GM18907 (cell line): ENCODE results near the gene LRIG3.
"Not testable (repeated sequence)": the region's sequence is repeated elsewhere in the genome, so short reads cannot be mapped to it uniquely, and the experiment has no call there.

Source experiments
- ATAC-seq: cut with Tn5 transposase; IDR thresholded peaks from one replicate; pipeline ENCODE4 v1.9.1; 2021; ENCODE audit warnings: mild to moderate bottlenecking, moderate library complexity; ENCODE audit not compliant: unreplicated experiment

Gene LRIG3

DNA sequence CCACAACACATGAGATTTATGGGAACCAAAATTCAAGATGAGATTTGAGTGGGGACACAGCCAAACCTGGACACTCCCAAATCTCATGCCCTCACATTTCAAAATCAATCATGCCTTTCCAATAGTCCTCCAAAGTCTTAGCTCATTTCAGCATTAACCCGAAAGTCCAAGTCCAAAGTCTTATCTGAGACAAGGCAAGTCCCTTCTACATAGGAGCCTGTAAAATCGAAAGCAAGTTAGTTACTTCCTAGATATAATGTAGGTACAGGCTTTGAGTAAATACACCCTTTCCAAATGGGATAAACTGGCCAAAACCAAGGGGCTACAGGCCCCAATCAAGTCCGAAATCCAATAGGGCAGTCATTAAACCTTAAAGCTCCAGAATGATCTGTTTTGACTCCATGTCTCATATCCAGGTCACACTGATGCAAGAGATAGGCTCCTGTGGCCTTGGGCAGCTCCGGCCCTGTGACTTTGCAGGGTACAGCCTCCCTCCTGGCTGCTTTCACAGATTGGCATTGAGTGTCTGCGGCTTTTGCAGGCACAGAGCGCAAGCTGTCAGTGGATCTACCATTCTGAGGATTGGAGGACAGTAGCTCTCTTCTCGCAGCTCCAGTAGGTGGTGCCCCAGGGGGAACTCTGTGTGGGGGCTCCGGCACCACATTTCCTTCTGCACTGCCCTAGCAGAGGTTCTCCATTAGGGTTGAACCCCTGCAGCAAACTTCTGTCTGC is 60.1 kb downstream of the LRIG3 start:
- no peak for ATAC-seq

DNA sequence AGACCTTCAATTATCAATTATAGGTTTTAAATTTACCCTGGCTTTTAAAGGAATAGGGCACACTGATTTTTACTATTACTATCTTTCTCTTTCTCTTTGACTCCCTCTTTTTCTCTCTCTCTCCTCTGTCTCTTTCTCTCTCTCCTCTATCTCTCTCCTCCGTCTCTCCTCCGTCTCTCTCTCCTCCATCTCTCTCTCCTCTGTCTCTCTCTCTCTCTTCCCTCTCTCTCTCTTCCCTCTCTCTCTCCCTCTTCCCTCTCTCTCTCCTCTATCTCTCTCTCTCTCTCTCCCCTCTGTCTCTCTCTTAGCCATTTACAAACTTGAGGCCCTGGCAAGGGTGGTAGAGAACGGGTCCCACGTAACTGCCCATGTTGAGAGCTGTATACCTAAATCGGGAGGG is 62.3 kb downstream of the LRIG3 start:
- ATAC-seq = no peak

DNA sequence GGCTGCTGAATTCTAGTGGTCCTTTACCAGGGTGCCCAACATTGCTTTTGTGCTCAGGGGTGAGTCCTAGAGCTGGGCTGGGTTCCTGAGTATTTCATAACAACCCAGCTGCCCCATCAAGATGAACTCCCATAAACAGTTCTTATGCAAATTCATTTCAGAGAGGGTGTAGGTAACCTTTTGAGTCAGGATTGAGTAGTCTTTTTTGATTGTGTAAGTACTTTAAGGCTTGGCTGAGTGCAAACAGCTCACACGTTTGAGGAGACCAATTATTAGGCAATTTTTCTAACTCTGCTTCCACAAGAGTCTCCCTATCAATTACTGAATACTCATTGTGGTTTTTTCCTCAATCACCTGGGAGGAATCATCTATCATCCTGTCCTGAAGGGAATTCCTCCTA is 63.1 kb downstream of the LRIG3 start:
- not testable (repeated sequence) for ATAC-seq

DNA sequence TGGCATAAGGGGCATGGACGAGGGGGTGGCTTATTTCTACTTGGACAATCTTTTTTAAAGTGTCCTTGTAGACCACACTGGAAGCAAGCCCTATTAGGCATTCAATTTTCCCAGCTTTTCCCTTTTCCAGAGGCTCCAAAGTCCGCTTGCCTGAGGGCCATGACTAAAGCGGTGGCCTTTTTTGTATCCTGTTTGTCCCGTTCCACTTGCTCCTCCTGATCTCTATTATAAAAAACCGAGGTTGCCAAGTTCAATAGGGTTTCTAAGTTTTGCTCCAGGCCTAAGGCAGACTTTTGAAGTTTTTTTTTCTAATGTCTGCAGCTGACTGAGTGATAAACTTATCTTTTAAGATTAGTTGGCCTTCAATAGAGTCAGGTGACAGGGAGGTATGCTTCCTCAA is 64.7 kb downstream of the LRIG3 start:
- not testable (repeated sequence) for ATAC-seq

DNA sequence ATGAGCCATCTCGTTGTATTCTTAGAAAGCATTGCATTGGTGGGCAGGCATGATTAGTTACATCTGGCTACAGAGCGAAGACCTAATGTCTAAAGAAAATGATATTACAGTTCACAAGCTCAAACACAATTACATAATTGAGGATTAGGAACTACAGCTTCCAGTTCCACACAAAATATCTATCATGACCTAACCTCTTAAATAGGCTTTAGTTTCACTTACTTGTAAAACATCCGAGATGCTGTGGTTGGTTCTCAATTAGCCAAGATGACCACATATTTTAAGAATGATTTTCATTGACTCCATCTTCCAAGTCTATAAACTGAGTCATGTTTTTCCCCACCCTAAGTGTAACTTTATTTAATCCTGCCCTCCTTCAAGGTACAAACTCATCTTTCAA is 69.5 kb downstream of the LRIG3 start:
- ATAC-seq = no peak

DNA sequence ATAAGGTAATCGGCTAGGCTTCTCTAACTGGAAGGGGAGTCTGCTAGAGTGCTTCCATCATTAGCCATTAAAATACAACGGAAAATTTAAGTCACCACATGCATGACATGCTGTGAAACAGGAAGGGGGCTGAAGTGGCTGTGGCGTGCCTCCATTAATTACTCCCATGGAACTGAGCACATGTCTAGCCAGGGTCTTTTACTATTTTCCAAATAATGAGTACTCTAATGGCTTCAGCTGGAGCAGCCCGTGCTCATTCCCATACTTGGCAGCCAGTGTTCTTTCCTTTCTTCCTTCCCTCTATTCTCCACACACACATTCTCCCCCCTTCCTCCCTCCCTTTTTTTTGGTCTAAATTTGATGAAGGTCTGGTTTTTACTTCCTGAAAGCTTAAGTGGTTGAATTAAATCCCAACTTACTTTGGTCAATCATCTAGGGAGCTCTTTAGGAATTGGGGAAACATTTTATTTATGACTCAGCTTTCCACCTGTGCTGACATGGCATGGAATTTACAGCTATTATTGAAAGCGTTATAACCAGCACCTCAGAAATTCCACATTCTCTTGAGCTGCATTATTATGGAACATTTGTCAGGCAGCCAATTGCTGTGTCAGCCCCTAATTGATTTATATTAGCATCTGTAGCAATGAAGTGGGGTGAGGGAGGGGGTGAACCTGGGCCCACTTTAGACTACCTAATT is 72.3 kb downstream of the LRIG3 start:
- no peak for ATAC-seq

DNA sequence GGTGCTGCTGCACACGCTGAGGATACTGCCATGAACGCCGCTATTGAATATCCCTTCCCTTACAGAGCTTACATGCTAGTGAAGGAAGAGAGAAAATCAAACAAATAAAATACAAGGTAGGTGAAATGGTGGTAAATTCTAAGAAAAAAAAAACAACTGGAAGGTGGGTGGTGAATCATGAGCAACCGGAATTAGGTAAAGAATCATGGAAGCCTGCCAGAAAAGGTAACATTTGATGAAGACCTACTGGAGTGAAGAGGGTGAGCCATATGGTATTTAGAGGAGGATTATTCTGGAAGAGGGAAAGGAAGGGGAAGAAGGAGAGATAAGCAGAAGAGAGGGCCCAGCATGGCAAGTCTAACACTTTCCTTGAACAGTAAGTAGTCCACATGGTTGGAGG is 76.1 kb downstream of the LRIG3 start:
- no peak for ATAC-seq

DNA sequence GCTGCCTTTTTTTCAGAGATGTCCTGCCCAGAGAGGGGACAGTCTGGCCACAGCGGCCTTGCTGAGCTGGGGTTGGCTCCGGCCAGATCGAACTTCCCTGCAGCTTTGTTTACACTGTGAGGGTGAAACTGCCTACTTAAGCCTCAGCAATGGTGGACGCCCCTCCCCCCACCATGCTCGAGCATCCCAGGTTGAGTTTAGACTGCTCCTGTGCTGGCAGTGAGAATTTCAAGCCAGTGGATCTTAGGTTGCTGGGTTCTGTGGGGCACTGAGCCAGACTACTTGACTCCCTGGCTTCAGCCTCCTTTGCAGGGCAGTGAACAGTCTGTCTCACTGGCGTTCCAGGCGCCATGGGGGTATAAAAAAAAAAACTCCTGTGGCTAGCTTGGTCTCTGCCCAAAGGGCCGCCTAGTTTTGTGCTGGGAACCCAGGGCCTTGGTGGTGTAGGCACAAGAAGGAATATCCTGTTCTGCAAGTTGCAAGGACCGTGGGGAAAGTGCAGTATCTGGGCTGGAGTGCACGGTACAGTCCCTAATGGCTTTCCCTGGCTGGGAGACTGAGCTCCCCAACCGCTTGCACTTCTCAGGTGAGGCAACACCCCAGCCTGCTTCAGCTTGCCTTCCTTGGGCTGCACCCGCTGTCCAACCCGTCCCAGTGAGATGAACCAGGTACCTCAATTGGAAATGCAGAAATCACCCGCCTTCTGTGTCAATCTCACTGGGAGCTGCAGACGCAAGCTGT is 79.1 kb downstream of the LRIG3 start:
- ATAC-seq = no peak

DNA sequence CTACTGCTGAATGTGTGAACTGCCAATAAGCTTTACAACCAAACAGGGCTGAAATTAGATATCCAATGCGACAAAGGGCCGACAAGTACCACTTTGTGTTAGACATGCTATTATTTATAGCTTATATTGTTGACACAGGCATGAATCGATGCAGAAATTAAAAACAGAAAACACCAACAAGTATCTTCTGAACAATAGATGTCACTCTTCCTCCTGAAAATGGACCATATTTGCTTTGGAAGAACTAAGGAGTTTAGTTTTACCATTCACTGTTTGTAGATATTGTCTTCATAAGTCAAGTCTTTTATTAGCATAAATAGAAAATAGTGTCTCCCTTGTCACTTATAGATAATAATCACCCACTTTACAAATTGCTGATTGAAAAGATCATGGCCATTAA is 86.5 kb downstream of the LRIG3 start:
- ATAC-seq = no peak

DNA sequence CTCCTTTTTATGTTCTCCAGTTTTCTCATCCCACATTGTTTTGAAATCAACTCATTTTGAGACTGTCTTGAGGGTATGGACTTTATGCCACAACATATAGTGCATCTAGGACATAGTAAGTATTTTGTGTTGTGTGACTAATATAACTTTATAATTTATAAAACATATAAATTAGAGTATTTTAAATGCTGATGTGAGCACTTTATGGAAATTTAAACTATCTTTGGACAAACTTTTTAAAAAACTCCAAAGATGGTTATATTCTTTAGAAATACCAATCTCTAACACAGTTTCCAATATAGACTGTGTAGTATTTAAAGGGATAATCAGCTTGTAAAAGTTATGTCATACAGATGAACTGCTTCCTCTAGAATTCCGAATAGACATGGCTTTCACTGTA is 87.4 kb downstream of the LRIG3 start:
- no peak for ATAC-seq
